ENCODE measurements around the gene RBMS3. TPM values are rescaled to one million over a fixed set of nuclear protein-coding genes. Genes with fewer than 3 reads are reported as not detected.

RBMS3 gene
- total RNA-seq, 1 donor from 2014 or later, result 0.47 TPM

- H3K79me2 ChIP-seq (ENCODE audit: low read depth), result no peaks in the 10 kb centered on the region
- H2AFZ ChIP-seq (replicated peaks), result no peak overlapping the region
- Mint-ChIP-seq H3K9me3 (no peaks in the 10 kb centered on the region), H3K36me3 (no peaks in the 10 kb centered on the region), H3K27ac (no peak overlapping the region), H3K27me3 (ENCODE audit: insufficient read depth, low read depth) (peaks cover 2% of the 10 kb centered on the region), H3K4me1 (no peaks in the 10 kb centered on the region), H3K4me3 (no peak overlapping the region)
- no peaks in the 10 kb centered on the region for H3K4me1 ChIP-seq
- H3K36me3 ChIP-seq, result no peaks in the 10 kb centered on the region
- no peak for DNase-seq (ENCODE audit: low spot score)
- TF ChIP-seq EZH2phosphoT487 (IDR thresholded peaks at IDR 0.05) (no peak), EZH2 (IDR thresholded peaks at IDR 0.05) (no peak), CTCF (IDR thresholded peaks at IDR 0.05) (no peak)
- H3F3A ChIP-seq (ENCODE audit: low read depth), result no peaks in the 10 kb centered on the region
- no peaks in the 10 kb centered on the region for H3K9me3 ChIP-seq (ENCODE audit: low read depth)
- H4K20me1 ChIP-seq (ENCODE audit: low read depth), result no peaks in the 10 kb centered on the region
- H3K9ac ChIP-seq, result no peak overlapping the region
- no peak overlapping the region for H3K4me2 ChIP-seq
- no peaks in the 10 kb centered on the region for H3K27me3 ChIP-seq
- no peak overlapping the region for H3K4me3 ChIP-seq
- H3K27ac ChIP-seq, result no peak overlapping the region
Measured at GRCh38 chr3:29554566-29554965, 273.7 kb downstream of the RBMS3 start.

GRCh38 chr3:29555590-29555989, 274.7 kb downstream of the RBMS3 start:
- H4K20me1 ChIP-seq (ENCODE audit: low read depth), result no peaks in the 10 kb centered on the region
- DNase-seq (ENCODE audit: low spot score), result no peak
- no peaks in the 10 kb centered on the region for H3K4me1 ChIP-seq
- no peaks in the 10 kb centered on the region for H3K9me3 Mint-ChIP-seq
- H3K36me3 ChIP-seq, result no peaks in the 10 kb centered on the region
- H3K4me3 Mint-ChIP-seq, result no peak overlapping the region
- no peaks in the 10 kb centered on the region for H3K9me3 ChIP-seq (ENCODE audit: low read depth)
- no peak overlapping the region for H3K27ac ChIP-seq
- no peak overlapping the region for H3K4me2 ChIP-seq
- no peak overlapping the region for H2AFZ ChIP-seq (replicated peaks)
- H3K4me3 ChIP-seq, result no peak overlapping the region
- H3K79me2 ChIP-seq (ENCODE audit: low read depth), result no peaks in the 10 kb centered on the region
- no peaks in the 10 kb centered on the region for H3K27me3 ChIP-seq
- H3F3A ChIP-seq (ENCODE audit: low read depth), result no peaks in the 10 kb centered on the region
- no peaks in the 10 kb centered on the region for H3K4me1 Mint-ChIP-seq
- H3K36me3 Mint-ChIP-seq, result no peaks in the 10 kb centered on the region
- no peak overlapping the region for H3K9ac ChIP-seq
- no peak for TF ChIP-seq EZH2 (IDR thresholded peaks at IDR 0.05)
- TF ChIP-seq CTCF (IDR thresholded peaks at IDR 0.05), result no peak
- TF ChIP-seq EZH2phosphoT487 (IDR thresholded peaks at IDR 0.05), result no peak
- no peak overlapping the region for H3K27ac Mint-ChIP-seq
- H3K27me3 Mint-ChIP-seq (ENCODE audit: insufficient read depth, low read depth), result peaks cover 4% of the 10 kb centered on the region

GRCh38 chr3:29557186-29557585, 276.3 kb downstream of the RBMS3 start:
- Histone ChIP-seq H3K36me3 (no peaks in the 10 kb centered on the region), H3K4me2 (no peak overlapping the region), H3K4me1 (no peaks in the 10 kb centered on the region)

GRCh38 chr3:29557825-29558224, 277.0 kb downstream of the RBMS3 start:
- Mint-ChIP-seq H3K4me1 (no peaks in the 10 kb centered on the region), H3K27ac (no peak overlapping the region), H3K27me3 (ENCODE audit: insufficient read depth, low read depth) (peaks cover 4% of the 10 kb centered on the region), H3K36me3 (no peaks in the 10 kb centered on the region), H3K4me3 (no peak overlapping the region), H3K9me3 (no peaks in the 10 kb centered on the region)
- H3K79me2 ChIP-seq (ENCODE audit: low read depth), result no peaks in the 10 kb centered on the region
- H3K9ac ChIP-seq, result no peak overlapping the region
- H3K27me3 ChIP-seq, result no peaks in the 10 kb centered on the region
- H3K4me1 ChIP-seq, result no peaks in the 10 kb centered on the region
- no peak overlapping the region for H3K4me2 ChIP-seq
- no peak for DNase-seq (ENCODE audit: low spot score)
- no peaks in the 10 kb centered on the region for H3K36me3 ChIP-seq
- H3F3A ChIP-seq (ENCODE audit: low read depth), result no peaks in the 10 kb centered on the region
- TF ChIP-seq CTCF (IDR thresholded peaks at IDR 0.05) (no peak), EZH2phosphoT487 (IDR thresholded peaks at IDR 0.05) (no peak), EZH2 (IDR thresholded peaks at IDR 0.05) (no peak)
- H4K20me1 ChIP-seq (ENCODE audit: low read depth), result no peaks in the 10 kb centered on the region
- H2AFZ ChIP-seq (replicated peaks), result no peak overlapping the region
- no peak overlapping the region for H3K27ac ChIP-seq
- no peaks in the 10 kb centered on the region for H3K9me3 ChIP-seq (ENCODE audit: low read depth)
- H3K4me3 ChIP-seq, result no peak overlapping the region

More at GRCh38 chr3:29557186-29557585, 276.3 kb downstream of the RBMS3 start:
- H3K79me2 ChIP-seq (ENCODE audit: low read depth), result no peaks in the 10 kb centered on the region
- H4K20me1 ChIP-seq (ENCODE audit: low read depth), result no peaks in the 10 kb centered on the region
- H3K9ac ChIP-seq, result no peak overlapping the region
- no peak for DNase-seq (ENCODE audit: low spot score)
- Mint-ChIP-seq H3K27me3 (ENCODE audit: insufficient read depth, low read depth) (peaks cover 4% of the 10 kb centered on the region), H3K4me3 (no peak overlapping the region), H3K36me3 (no peaks in the 10 kb centered on the region), H3K27ac (no peak overlapping the region), H3K9me3 (no peaks in the 10 kb centered on the region), H3K4me1 (no peaks in the 10 kb centered on the region)
- H2AFZ ChIP-seq (replicated peaks), result no peak overlapping the region
- no peak for TF ChIP-seq EZH2 (IDR thresholded peaks at IDR 0.05)
- no peaks in the 10 kb centered on the region for H3F3A ChIP-seq (ENCODE audit: low read depth)
- H3K9me3 ChIP-seq (ENCODE audit: low read depth), result no peaks in the 10 kb centered on the region
- no peak overlapping the region for H3K4me3 ChIP-seq
- no peaks in the 10 kb centered on the region for H3K27me3 ChIP-seq
- no peak overlapping the region for H3K27ac ChIP-seq
